ENCODE measurements around the gene PFKFB2.

The PFKFB2 gene

DNA sequence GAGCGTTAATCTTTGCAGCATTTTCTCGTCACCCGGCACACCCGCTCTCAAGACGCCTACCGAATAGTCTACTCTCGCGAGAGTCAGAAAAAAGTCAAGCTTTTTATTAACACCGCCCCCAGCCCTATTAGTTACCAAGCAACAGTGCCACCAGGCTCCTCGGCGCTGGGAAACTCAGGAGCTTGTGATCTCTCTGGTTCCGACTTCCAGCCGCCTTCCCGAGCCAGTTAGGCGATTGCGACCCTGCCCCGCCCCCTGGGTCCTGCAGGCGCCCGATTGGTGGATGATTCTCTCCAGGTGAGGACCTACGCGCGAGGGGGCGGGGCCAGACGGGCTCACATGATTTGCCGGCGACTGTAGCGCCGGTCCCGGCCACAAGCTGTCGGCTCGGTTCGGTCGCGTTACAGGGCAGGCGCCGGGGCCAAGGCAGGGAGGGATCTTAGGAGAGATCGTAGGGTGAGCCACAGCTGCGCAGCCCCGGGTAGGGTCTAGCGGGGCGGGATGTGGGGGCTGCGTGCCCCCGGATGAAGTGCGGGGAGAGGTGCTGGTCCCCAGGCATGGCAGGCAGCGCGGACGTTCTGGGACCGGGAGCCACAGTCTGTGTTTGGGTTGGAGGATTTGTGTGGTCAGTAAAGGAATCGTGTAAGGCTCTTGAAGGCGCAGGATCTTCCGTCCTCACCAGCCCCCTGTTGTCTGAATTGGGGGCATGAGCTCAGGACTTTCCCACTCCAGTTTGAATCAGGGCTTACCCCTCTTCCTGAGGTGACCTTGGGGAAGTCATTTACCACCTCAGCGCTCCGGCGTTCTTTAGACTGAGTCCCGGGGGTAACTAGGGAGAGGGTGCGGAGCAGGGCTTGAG, at the start of gene PFKFB2:
PFKFB2 (plus strand) TSS at position 365 of the 859 bp plus-strand sequence. CDS start 1,443 bp downstream, outside the sequence.
- DNase-seq, result peak; percentile 94

DNA sequence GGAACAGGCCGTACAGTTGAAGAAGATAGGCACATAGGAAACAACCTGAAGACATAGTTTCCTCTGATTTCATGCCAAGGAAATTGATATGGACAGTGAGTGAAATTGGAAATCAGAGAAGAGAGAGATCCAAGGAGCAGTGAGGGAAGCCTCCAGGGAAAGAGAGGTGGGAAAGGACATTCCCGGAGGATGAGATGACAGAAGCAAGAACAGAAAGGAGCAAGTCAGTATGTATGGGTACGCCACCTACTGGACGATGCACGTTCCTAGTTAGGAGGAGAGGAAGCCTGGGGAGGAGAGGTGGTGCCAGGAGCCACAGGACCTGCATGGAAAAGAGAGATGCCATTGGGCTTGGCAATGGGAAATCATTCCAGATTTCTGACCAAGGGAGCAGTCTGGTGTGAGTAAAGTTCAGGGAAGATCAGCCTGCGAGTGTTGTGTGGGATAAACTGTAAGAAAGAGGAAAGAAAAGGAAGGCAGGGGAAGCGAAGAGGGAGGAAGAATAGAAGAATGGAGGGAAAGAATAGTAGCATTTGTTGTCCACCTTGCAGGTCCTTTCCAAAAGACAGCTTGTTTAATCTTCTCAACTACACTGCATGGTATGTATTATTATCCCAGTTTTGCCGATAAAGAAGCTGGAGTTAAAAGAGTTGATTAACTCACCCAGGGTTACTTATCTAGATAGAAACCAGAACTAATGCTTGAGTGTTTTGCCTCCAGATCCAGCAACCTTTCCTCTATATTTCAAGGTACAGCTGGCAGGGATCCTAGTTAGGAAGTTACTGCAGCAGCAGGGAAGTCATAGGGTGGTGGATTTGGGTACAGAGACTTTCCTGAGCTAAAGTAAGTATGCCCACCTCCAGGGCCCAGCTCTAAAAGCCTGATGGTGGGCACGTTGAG, 47.9 kb upstream of the PFKFB2 start:
- no peak for DNase-seq

GRCh38 chr1:207006083-207006482, 47.0 kb upstream of the PFKFB2 start:
- no peak for DNase-seq

DNA sequence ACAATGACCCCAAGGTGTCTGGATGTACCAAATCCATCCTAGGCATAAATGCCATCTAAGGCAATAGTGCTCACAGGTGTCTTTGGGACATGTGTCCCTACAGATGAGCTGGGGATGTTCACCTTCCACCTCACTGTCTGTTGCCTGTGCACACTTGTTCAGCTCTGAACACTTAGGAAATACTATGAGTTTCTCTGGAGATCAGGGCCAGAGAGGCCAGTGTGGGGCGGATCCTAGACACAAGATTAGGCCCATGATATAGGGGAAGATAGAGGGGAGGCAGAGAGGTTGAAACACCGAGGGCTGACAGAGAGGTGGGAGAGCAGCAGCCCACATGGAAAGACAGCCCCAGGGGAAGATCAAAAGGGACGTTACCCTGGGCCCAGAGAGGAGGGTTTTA, 46.2 kb upstream of the PFKFB2 start:
- no peak for DNase-seq

GRCh38 chr1:207007352-207008033, 45.6 kb upstream of the PFKFB2 start:
- DNase-seq, result no peak

- DNase-seq, result no peak
These were observed 43.8 kb upstream of the PFKFB2 start for GRCh38 chr1:207009182-207009850.

DNA sequence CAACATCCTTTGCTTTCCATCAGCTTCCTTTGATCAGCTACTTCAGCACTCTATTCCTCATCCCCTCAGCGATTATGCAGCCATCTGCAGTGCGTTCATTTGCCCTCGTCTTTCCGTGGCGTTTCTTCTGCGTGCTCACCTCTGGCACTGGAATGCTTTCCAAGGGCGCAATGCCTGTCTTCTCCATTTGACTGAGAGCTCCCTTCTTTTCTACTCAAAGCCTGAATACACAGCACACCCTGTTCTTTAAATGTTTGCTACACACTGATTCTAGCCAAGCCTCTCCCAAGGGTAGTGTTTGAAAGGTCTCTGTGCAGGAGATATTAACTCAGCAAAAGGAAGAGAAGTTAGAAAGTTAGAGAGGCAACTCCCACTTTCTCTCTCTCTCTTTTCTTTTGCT, 43.1 kb upstream of the PFKFB2 start:
- DNase-seq, result no peak

- no peak for DNase-seq
These were observed 42.3 kb upstream of the PFKFB2 start for GRCh38 chr1:207010726-207011125.

DNA sequence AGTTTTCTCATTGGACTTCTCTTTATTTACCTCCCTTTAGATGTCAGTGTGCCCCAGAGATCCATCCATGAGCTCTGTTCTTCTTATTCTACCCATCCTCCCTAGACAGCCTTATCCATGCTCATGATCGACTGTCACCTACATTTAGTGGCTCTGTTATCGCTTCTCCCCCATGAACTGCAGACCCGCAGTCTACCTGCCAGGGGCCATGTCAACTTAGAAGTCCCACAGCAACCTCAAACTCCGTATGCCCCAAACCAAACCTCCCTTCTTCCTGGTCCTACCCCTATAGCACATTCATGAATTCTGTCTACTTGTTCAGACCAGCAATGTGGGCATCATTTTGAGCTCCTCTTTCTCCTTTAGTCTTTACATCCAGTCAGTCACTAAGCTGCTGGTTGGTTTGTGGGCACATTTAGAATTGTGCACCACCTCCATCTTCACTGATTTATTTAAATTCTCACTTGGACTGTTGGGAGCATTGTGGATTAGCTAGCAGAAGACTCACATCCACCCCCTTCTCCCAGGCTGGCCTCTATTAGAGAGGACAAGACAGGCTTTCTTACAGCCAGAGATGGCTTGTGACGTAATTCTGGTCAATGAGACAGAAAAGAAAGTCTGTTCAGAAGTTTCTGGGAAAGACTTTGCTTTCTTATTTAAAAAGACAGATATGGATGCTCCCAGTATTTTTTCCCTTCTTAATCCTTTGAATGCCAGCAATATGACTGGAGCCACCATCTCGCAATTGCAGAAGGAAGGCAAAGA, 39.6 kb upstream of the PFKFB2 start:
- DNase-seq, result no peak

GRCh38 chr1:207014728-207015127, 38.3 kb upstream of the PFKFB2 start:
- no peak for DNase-seq

GRCh38 chr1:207015791-207016190, 37.3 kb upstream of the PFKFB2 start:
- DNase-seq, result no peak

DNA sequence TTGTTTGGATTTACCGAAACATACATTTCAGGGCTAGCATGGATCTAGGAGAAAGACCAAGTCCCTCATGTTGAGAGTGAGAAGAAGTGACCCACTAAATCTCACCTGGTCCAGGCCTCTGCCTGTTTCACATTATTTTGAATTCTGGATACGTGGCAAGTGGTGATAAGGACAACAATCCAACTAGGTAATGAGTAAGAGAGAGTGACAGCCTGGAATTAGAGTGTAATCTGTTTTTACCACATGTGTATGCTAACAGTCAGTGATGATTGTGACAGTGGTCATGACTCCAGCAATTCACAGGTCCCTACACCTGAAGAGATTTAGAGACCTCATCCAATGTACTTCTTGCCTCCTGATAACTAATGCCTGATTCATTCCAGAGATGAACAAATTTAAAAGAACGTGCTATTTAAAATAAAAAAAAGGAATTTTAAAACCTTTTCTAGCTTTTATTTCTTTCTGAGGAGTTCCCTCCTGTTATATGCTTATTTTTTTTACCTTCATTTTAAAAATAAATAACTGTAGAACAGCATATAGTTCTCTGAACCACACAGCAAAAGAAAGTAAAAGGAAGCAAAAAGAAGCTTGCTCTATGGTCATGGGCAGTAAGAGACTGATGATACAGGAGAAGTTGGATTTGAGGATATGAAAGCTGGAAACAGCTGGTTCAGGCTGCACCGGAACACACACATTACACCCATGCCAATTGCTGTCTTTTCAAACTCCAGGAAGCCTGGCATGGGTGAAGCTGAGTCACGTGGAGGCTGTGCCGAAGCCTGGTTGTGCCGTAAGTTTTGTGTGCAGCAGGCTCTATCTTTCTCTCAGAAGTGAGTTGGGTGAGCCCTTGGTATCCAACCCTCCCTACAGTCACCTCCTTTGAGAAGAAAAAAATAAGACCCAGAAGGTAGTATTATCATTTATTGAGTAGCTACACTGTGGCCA, 35.2 kb upstream of the PFKFB2 start:
- no peak for DNase-seq

GRCh38 chr1:207018707-207019106, 34.4 kb upstream of the PFKFB2 start:
- no peak for DNase-seq

- DNase-seq, result no peak
These were observed 33.9 kb upstream of the PFKFB2 start for GRCh38 chr1:207019161-207019560.

- no peak for DNase-seq
These were observed 33.4 kb upstream of the PFKFB2 start for GRCh38 chr1:207019661-207020060.

DNA sequence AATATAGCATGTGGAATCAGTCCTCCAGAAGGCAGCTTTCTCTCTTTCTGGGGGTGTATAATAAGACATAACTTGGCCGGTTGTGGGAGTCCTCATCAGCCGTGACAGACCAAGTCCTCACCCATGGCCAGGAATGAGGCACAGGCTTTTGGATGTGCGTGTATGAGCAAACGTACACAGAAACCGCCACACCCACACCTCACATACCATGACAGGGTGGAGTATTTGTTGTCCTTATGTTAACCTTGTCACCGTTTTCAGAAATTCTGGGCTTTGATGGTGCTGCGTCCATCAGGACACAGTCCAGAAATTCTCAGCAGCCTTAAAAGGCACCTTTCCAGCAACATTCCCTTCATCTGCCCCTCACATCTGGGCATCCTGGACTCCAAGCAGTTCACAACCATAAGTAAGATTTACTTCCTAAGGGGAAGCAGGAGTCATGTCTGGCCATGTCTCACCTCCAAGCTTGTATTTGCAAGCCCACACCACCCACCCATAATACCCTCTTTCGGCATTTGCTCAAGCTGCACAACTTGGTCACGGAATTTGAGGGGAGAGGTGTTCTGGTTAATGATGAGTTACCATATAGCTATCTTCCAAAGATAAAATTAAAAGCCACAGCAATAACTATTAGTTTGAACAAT, 32.9 kb upstream of the PFKFB2 start:
- DNase-seq, result no peak

- no peak for DNase-seq
These were observed 32.4 kb upstream of the PFKFB2 start for GRCh38 chr1:207020709-207021107.

DNA sequence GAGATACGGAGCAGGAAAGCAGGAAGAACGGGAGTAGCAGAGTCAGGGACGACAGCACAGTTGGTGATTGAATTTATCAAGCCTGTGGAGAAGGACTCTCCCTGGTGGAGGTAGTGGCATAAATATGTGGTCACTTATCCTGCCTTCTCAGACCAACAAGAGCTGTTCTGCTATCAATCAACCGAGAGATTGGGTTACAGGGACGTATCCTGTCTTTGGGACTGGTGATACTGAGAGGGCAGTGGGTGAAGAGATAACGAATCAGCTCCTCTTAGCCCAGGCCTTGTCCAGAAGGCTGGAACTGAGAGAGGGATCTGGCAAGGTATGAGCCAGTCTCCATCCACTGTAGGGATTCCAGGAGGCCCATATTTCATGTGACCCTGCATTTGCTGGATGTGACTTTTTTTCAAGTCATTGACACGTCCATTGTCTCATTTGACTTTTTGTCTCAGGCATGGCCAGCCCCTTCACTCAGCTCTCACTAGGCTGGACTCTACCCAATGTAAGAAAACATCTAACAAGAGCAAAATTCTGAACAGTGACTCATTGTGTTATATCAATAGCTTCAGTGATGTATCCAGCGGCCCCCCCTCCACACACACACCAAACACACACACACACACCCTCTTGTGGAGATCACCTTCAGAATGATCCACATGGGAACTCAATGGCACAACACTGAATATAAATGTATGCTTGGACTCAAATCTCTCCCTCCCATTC, 31.8 kb upstream of the PFKFB2 start:
- no peak for DNase-seq

GRCh38 chr1:207021876-207022596, 31.0 kb upstream of the PFKFB2 start:
- DNase-seq, result no peak
